IMR-90 (cell line): Measurements from ENCODE around the gene GRAMD4. TPM values are rescaled to one million over a fixed set of nuclear protein-coding genes. Genes with fewer than 3 reads are reported as not detected.

Experiments
- ATAC-seq: fragments of 200-7000 bp; cut with Tn5 transposase; 2 replicates; pipeline ENCODE4 v1.9.1; 2020; ENCODE audit warnings: low read depth, mild to moderate bottlenecking, moderate library complexity
- Bru-seq: library from RNA; stranded (reverse); fragments of 400-500 nt; gene quantifications from one replicate; lab custom pipeline; 2021; lab: Mats Ljungman, UMichigan
- BruChase-seq, 2 experiments: library from RNA; stranded (reverse); fragments of 400-500 nt; gene quantifications; one replicate each; lab custom pipeline; 2021; lab: Mats Ljungman, UMichigan
- BruUV-seq: library from RNA; stranded (reverse); fragments of 400-500 nt; replicated peaks from 2 replicates; lab custom pipeline; 2021; lab: Mats Ljungman, UMichigan
- CTCF ChIA-PET: fragments of 300-600 bp; formaldehyde crosslinking; extraction: SDS; loops from one replicate; lab custom pipeline; 2021; ENCODE audit warnings: antibody characterized with exemption; lab: Yijun Ruan, JAX
- POLR2A ChIA-PET: fragments of 300-600 bp; sonication (Branson Sonifier 250); formaldehyde crosslinking; loops from one replicate; lab custom pipeline; 2022; ENCODE audit warnings: antibody characterized with exemption; ENCODE audit not compliant: unreplicated experiment; lab: Charles Lee
- DNase-seq: peaks from one replicate; pipeline ENCODE4 v3.0.0; 2013
- H2AFZ ChIP-seq: replicated peaks from 2 replicates; pipeline ENCODE3; 2013; ENCODE audit warnings: low read length, mild to moderate bottlenecking; ENCODE audit not compliant: poor library complexity
- H2AK5ac ChIP-seq: 2 replicates; pipeline ENCODE4 v1.6.1; 2013; ENCODE audit warnings: low read depth, low read length, inconsistent platforms
- H2AK9ac ChIP-seq: replicated peaks from 2 replicates; pipeline ENCODE3; 2013; ENCODE audit warnings: mild to moderate bottlenecking, low read depth, low read length, moderate library complexity; ENCODE audit not compliant: poor library complexity
- H2BK120ac ChIP-seq: 2 replicates; pipeline ENCODE4 v1.6.1; 2013; ENCODE audit warnings: low read depth, low read length, inconsistent platforms
- H2BK15ac ChIP-seq: 3 replicates; pipeline ENCODE4 v1.6.1; 2013; ENCODE audit warnings: low read depth, low read length, inconsistent platforms
- H2BK20ac ChIP-seq: 2 replicates; pipeline ENCODE4 v1.6.1; 2013; ENCODE audit warnings: low read depth, mild to moderate bottlenecking, inconsistent platforms, low read length, moderate library complexity
- H2BK5ac ChIP-seq: 2 replicates; pipeline ENCODE4 v1.6.1; 2013; ENCODE audit warnings: mild to moderate bottlenecking, low read depth, low read length, inconsistent platforms; ENCODE audit not compliant: poor library complexity, severe bottlenecking
- H3K14ac ChIP-seq: replicated peaks from 2 replicates; pipeline ENCODE4 v1.6.1; 2013; ENCODE audit warnings: low read depth, low read length, inconsistent platforms
- H3K18ac ChIP-seq: 2 replicates; pipeline ENCODE4 v1.6.1; 2013; ENCODE audit warnings: low read depth, low read length, control low read depth
- H3K23ac ChIP-seq: 2 replicates; pipeline ENCODE4 v1.6.1; 2013; ENCODE audit warnings: low read depth, low read length, inconsistent platforms
- H3K27ac ChIP-seq: 2 replicates; pipeline ENCODE4 v1.5.1; 2013; ENCODE audit warnings: mild to moderate bottlenecking, control low read depth, low read length; ENCODE audit not compliant: insufficient read depth
- H3K27me3 ChIP-seq: 2 replicates; pipeline ENCODE4 v1.6.1; 2013; ENCODE audit warnings: low read length; ENCODE audit not compliant: control insufficient read depth, insufficient read depth
- H3K36me3 ChIP-seq: 2 replicates; pipeline ENCODE4 v1.6.1; 2013; ENCODE audit warnings: low read length, mixed read lengths; ENCODE audit not compliant: control insufficient read depth, insufficient read depth
- H3K4ac ChIP-seq: 2 replicates; pipeline ENCODE4 v1.6.1; 2013; ENCODE audit warnings: low read depth, low read length, inconsistent platforms
- H3K4me1 ChIP-seq: 2 replicates; pipeline ENCODE4 v1.6.1; 2013; ENCODE audit warnings: low read length, mixed read lengths; ENCODE audit not compliant: control insufficient read depth, insufficient read depth
- H3K4me2 ChIP-seq: 2 replicates; pipeline ENCODE4 v1.6.1; 2013; ENCODE audit warnings: low read depth, mild to moderate bottlenecking, control low read depth, low read length, moderate library complexity
- H3K4me3 ChIP-seq: 2 replicates; pipeline ENCODE4 v1.5.1; 2013; ENCODE audit warnings: low read depth, mild to moderate bottlenecking, control low read depth, low read length, moderate library complexity; ENCODE audit not compliant: insufficient read depth
- H3K56ac ChIP-seq: 2 replicates; pipeline ENCODE4 v1.6.1; 2013; ENCODE audit warnings: low read length, inconsistent platforms; ENCODE audit not compliant: insufficient read depth; ENCODE audit errors: extremely low read depth
- H3K79me1 ChIP-seq, 2 experiments: 2 replicates each; pipeline ENCODE4 v1.6.1; 2013; ENCODE audit warnings: low read length in 2 of 2, inconsistent platforms in 1 of 2, low read depth in 1 of 2
- H3K9ac ChIP-seq: 2 replicates; pipeline ENCODE4 v1.6.1; 2013; ENCODE audit warnings: low read depth, low read length, control low read depth
- H3K9me1 ChIP-seq: 2 replicates; pipeline ENCODE4 v1.6.1; 2013; ENCODE audit warnings: low read length, inconsistent platforms; ENCODE audit not compliant: insufficient read depth
- H3K9me3 ChIP-seq: 2 replicates; pipeline ENCODE4 v1.6.1; 2013; ENCODE audit warnings: low read length; ENCODE audit not compliant: control insufficient read depth, insufficient read depth
- H4K20me1 ChIP-seq: 2 replicates; pipeline ENCODE4 v1.6.1; 2013; ENCODE audit warnings: low read length, inconsistent platforms; ENCODE audit not compliant: insufficient read depth
- H4K5ac ChIP-seq: 2 replicates; pipeline ENCODE4 v1.6.1; 2013; ENCODE audit warnings: mild to moderate bottlenecking, low read depth, low read length, control low read depth
- H4K8ac ChIP-seq, 2 experiments: 2 replicates each; pipeline ENCODE4 v1.6.1; 2013; ENCODE audit warnings: low read depth in 2 of 2, low read length in 2 of 2, control low read depth in 1 of 2, inconsistent platforms in 1 of 2
- H4K91ac ChIP-seq: 2 replicates; pipeline ENCODE4 v1.6.1; 2013; ENCODE audit warnings: low read depth, low read length, inconsistent platforms; ENCODE audit not compliant: insufficient read depth
- BHLHE40 ChIP-seq: fragments of 150-350 bp; IDR thresholded peaks from 2 replicates; pipeline ENCODE4 v1.6.1; 2016; ENCODE audit warnings: mild to moderate bottlenecking, low read depth, low read length
- CEBPB ChIP-seq: IDR thresholded peaks from 2 replicates; pipeline ENCODE4 v1.6.1; 2012; ENCODE audit warnings: low read depth, low read length, improper control_type of control experiment
- CHD1 ChIP-seq: IDR thresholded peaks from 2 replicates; pipeline ENCODE4 v1.6.1; 2012; ENCODE audit warnings: low read depth, low read length, improper control_type of control experiment
- MAFK ChIP-seq: IDR thresholded peaks from 2 replicates; pipeline ENCODE4 v1.6.1; 2012; ENCODE audit warnings: low read depth, low read length, improper control_type of control experiment
- MAZ ChIP-seq: IDR thresholded peaks from 2 replicates; pipeline ENCODE4 v1.6.1; 2012; ENCODE audit warnings: low read depth, mild to moderate bottlenecking, low read length, improper control_type of control experiment, moderate library complexity, borderline replicate concordance
- MXI1 ChIP-seq: IDR thresholded peaks from 2 replicates; pipeline ENCODE4 v1.6.1; 2012; ENCODE audit warnings: low read depth, mild to moderate bottlenecking, low read length, moderate library complexity, borderline replicate concordance
- NFE2L2 ChIP-seq: fragments of 150-350 bp; IDR thresholded peaks from 2 replicates; pipeline ENCODE4 v1.6.1; 2016; ENCODE audit warnings: low read depth, mild to moderate bottlenecking, low read length
- POLR2A ChIP-seq: IDR thresholded peaks from 2 replicates; pipeline ENCODE4 v1.6.1; 2012; ENCODE audit warnings: mild to moderate bottlenecking, low read depth, low read length
- RAD21 ChIP-seq: IDR thresholded peaks from 2 replicates; pipeline ENCODE4 v1.6.1; 2012; ENCODE audit warnings: low read length, improper control_type of control experiment
- SMC3 ChIP-seq: fragments of 150-350 bp; IDR thresholded peaks from 2 replicates; pipeline ENCODE4 v1.6.1; 2016; ENCODE audit warnings: low read depth, mild to moderate bottlenecking, antibody characterized with exemption, low read length, moderate library complexity
- WGBS, 2 experiments: methylation state at CpG; one replicate each; pipeline versions ENCODE4 v1.1.5 to v1.1.7; 2013; ENCODE audit warnings: missing lambda C conversion rate in 2 of 2; ENCODE audit not compliant: insufficient read length in 1 of 2; ENCODE audit errors: extremely low coverage in 2 of 2; 5-methylcytosine and 5-hydroxymethylcytosine counted together
- dilution Hi-C: fragments of 300-500 bp; cut with HindIII; formaldehyde crosslinking; loops from one replicate; pipeline ENCODE4 v1.14.3; 2018; ENCODE audit warnings: low sequenced_read_pairs; ENCODE audit not compliant: unreplicated experiment
- in situ Hi-C: fragments of 300-500 bp; cut with MboI; formaldehyde crosslinking; loops from 3 replicates; pipeline ENCODE4 v1.14.3; 2019; ENCODE audit warnings: low sequenced_read_pairs, inconsistent platforms, mixed read lengths
- intact Hi-C: fragments of 100-400 bp; cut with micrococcal nuclease; formaldehyde crosslinking; loops from 2 replicates; pipeline ENCODE4 v1.10.0; 2022
- long read RNA-seq: library from polyadenylated mRNA; unstranded; transcript quantifications from one replicate; pipeline ENCODE4 v2.0.0, GENCODE V29; 2021; ENCODE audit not compliant: unreplicated experiment
- polyA plus RNA-seq, 3 experiments: library from polyadenylated mRNA; depleted of rRNA; stranded (reverse); fragments of >200 nt; gene quantifications; 2 replicates each; pipeline ENCODE4 v1.2.3, GENCODE V29; 2012; ENCODE audit warnings: low replicate concordance in 1 of 3
- total RNA-seq: library from RNA; depleted of rRNA; stranded (reverse); fragments of >200 nt; gene quantifications from 2 replicates; pipeline ENCODE4 v1.2.3, GENCODE V29; 2012; rRNA removed
- TF ChIP-seq, protein P1 (sequence below): fragments of 150-350 bp; IDR thresholded peaks from 2 replicates; pipeline ENCODE4 v1.6.1; 2016; ENCODE audit warnings: low read depth, mild to moderate bottlenecking, low read length, moderate library complexity, borderline replicate concordance
- TF ChIP-seq, protein P2 (sequence below): conservative IDR thresholded peaks from 2 replicates; pipeline ENCODE4 v1.5.1; 2012; ENCODE audit warnings: mild to moderate bottlenecking, low read depth, low read length, improper control_type of control experiment

GRAMD4 gene
- total RNA-seq (2.7 and 2.8 TPM in 2 replicates), polyA plus RNA-seq (2012; rRNA removed) (5.8 and 7.4 TPM in 2 replicates), Bru-seq, nascent RNA (percentile 50 among the genes with signal in this experiment), BruChase-seq, experiment 1, labeled RNA remaining after a 6-hour chase (percentile 58 among the genes with signal in this experiment), BruChase-seq, experiment 2, labeled RNA remaining after a 2-hour chase (percentile 63 among the genes with signal in this experiment)
- polyA plus RNA-seq (2012; cell fraction: cytosol; rRNA removed): 3.2 and 5.9 TPM in 2 replicates
- polyA plus RNA-seq (2012; cell fraction: nucleus; rRNA removed; ENCODE audit: low replicate concordance): 11.4 and 12.3 TPM in 2 replicates
- long read RNA-seq, partial matches to known transcripts: 14 of 40 reads
- long read RNA-seq, other reads (novel, unspliced or antisense): 25 of 40 reads

DNA sequence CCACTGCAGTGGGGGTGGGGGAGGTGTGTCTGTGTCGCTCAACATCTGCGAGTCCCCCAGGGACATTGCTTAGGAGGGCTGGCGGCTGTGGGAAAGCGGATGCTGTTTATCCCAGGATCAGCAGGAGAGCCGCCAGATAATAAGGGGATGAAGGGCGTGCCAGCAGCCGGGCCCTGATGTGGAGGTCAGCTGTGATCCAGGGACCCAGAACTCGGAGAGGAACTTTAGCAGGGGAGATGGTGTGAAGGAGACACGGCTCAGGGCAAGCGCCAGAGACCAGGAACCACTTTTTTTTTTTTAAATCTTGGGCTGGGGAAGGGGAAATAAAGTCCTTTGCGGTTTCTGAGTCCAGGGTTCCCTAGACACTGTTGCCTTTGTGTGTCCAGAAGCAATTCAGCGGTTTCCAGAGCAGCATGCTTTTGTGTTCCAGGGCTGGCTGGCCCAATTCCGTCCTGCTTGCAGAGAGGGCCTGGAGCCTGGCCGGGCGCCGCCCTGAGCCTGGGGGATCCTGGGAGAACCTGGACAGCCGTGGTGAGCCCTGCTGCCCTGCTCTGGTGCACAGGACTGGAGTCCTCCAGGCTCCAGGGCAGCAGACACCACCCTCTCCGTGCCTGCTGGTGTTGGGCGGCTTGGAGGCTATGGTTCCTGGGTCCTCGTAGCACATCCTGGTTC, at the start of gene GRAMD4:
Gene GRAMD4 (plus strand): TSS at position 557 of the 672 bp plus-strand sequence. CDS start 6,414 bp downstream, outside the sequence.
- Histone ChIP-seq H3K27me3 (no peaks in the 10 kb centered on the region), H2BK120ac (no peak within 1 kb of the TSS), H3K36me3 (no peaks in the 10 kb centered on the region), H4K20me1 (peaks cover 22% of the 10 kb centered on the region; the same call in 1 of the 2 replicates), H3K9ac (no peak within 1 kb of the TSS), H3K27ac (no peak within 1 kb of the TSS), H4K5ac (no peak within 1 kb of the TSS), H3K56ac (no peak within 1 kb of the TSS), H2BK20ac (no peak within 1 kb of the TSS), H2BK5ac (no peak within 1 kb of the TSS), H3K18ac (no peak within 1 kb of the TSS), H3K14ac (no peak within 1 kb of the TSS), H3K4me2 (no peak within 1 kb of the TSS), H2AK9ac (no peak within 1 kb of the TSS), H3K9me1 (no peaks in the 10 kb centered on the region), H2AFZ (no peak within 1 kb of the TSS), H2AK5ac (0 out of 2 replicates have a peak within 1 kb of the TSS, but pooled peaks have one; percentile 4), H3K23ac (no peak within 1 kb of the TSS), H3K4me3 (no peak within 1 kb of the TSS), H2BK15ac (no peak within 1 kb of the TSS), H3K79me1 (no peaks in the 10 kb centered on the region), H4K8ac (no peak within 1 kb of the TSS), H3K9me3 (no peaks in the 10 kb centered on the region), H4K91ac (no peak within 1 kb of the TSS), H3K4ac (no peak within 1 kb of the TSS), H3K4me1 (peaks cover 4% of the 10 kb centered on the region; the same call in 1 of the 2 replicates)
- ChIA-PET POLR2A (no interaction called here), CTCF (no interaction called here)
- in situ Hi-C loops: no loop called here
- dilution Hi-C loops: no loop called here
- BruUV-seq: no TSS peak
- TF ChIP-seq RAD21 (no peak), NFE2L2 (no peak), CEBPB (no peak), CHD1 (no peak), SMC3 (no peak), BHLHE40 (no peak), POLR2A (no peak), MXI1 (no peak), MAZ (no peak), MAFK (no peak)
- TF ChIP-seq, protein P1, sequence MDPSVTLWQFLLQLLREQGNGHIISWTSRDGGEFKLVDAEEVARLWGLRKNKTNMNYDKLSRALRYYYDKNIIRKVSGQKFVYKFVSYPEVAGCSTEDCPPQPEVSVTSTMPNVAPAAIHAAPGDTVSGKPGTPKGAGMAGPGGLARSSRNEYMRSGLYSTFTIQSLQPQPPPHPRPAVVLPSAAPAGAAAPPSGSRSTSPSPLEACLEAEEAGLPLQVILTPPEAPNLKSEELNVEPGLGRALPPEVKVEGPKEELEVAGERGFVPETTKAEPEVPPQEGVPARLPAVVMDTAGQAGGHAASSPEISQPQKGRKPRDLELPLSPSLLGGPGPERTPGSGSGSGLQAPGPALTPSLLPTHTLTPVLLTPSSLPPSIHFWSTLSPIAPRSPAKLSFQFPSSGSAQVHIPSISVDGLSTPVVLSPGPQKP: no peak
- TF ChIP-seq, protein P2, sequence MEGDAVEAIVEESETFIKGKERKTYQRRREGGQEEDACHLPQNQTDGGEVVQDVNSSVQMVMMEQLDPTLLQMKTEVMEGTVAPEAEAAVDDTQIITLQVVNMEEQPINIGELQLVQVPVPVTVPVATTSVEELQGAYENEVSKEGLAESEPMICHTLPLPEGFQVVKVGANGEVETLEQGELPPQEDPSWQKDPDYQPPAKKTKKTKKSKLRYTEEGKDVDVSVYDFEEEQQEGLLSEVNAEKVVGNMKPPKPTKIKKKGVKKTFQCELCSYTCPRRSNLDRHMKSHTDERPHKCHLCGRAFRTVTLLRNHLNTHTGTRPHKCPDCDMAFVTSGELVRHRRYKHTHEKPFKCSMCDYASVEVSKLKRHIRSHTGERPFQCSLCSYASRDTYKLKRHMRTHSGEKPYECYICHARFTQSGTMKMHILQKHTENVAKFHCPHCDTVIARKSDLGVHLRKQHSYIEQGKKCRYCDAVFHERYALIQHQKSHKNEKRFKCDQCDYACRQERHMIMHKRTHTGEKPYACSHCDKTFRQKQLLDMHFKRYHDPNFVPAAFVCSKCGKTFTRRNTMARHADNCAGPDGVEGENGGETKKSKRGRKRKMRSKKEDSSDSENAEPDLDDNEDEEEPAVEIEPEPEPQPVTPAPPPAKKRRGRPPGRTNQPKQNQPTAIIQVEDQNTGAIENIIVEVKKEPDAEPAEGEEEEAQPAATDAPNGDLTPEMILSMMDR: no peak
- ATAC-seq: no peak
- no peak for DNase-seq
- intact Hi-C loops: no loop called here
- 58% methylated on average over 9 of the region's 20 CpGs; no CpG with 5 or more reads in 1 of the 2 experiments for WGBS, 2 experiments
